GM12872 (cell line): ENCODE data around the gene ALOXE3.

Source experiments
- TF ChIP-seq, protein P1 (sequence below): IDR thresholded peaks from 3 replicates; pipeline ENCODE4 v1.5.1; 2011; ENCODE audit warnings: low read depth, mild to moderate bottlenecking, low read length, moderate library complexity; ENCODE audit not compliant: insufficient read depth

ALOXE3 gene

DNA sequence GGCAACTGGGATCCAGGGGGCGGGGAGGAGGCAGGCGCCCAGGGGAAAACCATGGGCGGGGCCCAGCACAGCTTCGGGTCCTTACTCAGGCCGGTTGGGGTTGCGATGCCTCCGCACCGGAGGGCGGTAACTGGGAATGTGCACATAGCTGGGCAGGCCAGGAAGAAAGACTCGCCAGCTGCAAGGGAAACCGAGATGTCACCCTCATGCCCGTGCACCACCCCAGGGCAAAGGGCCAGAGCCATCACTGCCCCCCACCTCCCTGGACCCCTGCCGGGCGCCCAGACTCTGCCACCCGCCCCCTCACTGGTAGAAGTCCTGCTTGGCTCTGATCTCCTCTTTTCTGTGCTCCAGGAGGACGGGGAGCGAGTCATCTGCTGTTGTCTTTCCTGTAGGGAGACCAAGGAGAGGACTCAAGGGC is 37.5 kb downstream of the ALOXE3 start:
- TF ChIP-seq, protein P1, sequence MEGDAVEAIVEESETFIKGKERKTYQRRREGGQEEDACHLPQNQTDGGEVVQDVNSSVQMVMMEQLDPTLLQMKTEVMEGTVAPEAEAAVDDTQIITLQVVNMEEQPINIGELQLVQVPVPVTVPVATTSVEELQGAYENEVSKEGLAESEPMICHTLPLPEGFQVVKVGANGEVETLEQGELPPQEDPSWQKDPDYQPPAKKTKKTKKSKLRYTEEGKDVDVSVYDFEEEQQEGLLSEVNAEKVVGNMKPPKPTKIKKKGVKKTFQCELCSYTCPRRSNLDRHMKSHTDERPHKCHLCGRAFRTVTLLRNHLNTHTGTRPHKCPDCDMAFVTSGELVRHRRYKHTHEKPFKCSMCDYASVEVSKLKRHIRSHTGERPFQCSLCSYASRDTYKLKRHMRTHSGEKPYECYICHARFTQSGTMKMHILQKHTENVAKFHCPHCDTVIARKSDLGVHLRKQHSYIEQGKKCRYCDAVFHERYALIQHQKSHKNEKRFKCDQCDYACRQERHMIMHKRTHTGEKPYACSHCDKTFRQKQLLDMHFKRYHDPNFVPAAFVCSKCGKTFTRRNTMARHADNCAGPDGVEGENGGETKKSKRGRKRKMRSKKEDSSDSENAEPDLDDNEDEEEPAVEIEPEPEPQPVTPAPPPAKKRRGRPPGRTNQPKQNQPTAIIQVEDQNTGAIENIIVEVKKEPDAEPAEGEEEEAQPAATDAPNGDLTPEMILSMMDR, result no peak

DNA sequence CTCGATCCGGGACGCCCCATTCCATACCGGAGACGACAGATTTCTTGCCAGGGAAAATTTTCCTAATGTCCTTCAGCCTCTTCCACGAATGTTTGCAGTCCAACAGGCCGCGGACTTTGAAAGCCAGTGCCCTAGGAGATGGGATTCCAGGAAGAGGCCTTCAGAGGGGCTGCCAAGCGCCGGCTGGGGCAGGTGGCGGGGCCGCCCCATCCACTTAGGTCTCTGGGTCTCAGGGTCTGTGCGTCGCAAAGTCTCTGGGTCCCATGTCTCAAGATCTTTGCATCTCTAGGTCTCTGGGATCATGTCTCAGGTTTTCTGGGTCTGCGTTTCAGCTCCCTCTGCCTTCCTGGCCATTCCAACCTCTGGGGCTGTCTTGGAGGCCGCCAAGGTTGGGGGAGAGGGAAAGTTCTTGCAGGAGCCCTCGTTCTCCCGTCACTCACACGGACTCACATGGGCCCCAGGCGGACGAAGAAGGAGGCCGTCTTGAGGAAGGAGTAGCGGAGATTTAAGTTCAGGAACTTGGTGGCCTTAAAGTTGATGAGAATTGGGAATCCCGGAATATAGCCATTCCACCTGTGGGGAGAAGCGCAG is 38.0 kb downstream of the ALOXE3 start:
- TF ChIP-seq, protein P1, result no peak

DNA sequence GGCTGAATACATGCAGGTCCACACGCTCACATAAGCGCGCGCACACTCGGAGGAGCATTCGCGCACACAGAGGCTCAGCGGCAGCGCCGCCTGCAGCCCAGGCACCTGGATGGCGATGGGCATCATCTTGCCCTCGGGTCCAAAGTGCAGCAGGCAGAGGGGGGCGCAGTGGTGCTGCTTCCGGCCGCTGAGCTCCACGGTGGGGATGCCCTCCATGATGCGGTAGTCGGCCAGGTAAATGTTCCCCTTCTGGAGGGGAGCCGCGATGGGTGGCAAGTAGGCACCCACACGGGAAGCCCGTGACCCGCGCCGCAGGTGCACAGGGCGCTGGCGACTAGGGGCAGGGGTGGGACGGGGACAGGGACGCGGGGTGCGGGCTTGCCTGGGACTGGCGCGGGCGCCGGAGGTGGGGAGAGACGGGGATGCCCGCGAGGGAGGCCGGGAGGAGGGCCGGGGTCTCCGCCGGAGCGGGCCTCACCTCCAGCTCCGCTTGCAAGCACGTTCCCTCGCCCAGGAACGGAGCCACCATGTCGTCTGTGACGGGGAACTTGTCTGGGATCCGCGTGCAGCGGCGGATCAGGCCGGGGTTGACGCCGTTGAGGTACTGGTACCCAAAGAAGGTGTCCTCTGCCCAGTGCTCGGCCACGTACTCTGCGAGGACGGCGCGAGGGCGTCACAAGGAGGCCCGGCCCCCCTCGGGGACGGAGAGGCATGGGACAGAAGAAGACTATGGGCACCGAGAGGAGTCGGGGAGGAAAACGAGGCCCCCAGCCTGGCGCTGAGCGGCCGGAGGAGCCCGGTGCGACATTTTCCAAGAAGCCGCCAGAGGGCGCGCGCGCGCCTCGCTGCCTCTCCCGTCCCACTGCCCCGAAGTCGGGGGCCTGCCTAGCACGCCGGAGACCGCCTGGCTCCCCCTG is 38.8 kb downstream of the ALOXE3 start:
- TF ChIP-seq, protein P1, result peak; percentile 92

DNA sequence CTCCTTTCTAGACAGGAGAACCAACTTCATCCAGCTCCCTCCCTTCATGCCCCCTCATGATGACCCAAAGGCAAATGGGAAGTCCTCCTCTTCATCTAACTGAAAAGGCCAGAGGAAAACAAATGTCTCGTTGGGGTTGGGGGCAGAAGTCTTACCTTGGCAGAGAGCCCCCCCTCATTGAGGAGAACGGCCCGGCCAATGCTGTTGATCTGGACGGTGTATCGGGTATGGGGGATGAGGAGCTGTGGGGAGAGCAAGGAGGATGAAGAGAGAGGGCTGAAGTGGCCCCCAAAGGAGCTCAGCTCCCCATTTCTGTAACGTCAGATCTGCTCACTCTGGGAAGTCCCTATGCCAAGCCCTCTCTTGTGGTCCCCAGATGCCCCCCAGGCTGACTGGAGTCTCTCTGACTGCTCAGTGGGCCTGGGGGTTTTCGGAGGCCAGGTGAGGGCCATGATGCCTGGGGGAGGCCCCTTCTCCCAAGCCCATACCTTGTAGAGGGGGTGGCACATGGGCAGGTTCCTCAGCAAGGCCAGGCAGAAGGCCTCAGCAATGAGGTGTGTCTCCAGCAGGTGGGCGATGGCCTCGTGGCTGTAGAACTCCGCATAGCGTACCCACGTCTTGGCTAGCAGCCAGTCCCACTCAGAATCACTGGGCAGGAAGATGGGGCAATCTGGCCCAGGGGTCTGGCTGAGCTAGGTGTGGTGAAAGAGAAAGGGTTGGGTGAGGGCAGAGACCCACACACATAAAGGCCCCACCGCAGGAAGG is 41.6 kb downstream of the ALOXE3 start:
- TF ChIP-seq, protein P1, result no peak

DNA sequence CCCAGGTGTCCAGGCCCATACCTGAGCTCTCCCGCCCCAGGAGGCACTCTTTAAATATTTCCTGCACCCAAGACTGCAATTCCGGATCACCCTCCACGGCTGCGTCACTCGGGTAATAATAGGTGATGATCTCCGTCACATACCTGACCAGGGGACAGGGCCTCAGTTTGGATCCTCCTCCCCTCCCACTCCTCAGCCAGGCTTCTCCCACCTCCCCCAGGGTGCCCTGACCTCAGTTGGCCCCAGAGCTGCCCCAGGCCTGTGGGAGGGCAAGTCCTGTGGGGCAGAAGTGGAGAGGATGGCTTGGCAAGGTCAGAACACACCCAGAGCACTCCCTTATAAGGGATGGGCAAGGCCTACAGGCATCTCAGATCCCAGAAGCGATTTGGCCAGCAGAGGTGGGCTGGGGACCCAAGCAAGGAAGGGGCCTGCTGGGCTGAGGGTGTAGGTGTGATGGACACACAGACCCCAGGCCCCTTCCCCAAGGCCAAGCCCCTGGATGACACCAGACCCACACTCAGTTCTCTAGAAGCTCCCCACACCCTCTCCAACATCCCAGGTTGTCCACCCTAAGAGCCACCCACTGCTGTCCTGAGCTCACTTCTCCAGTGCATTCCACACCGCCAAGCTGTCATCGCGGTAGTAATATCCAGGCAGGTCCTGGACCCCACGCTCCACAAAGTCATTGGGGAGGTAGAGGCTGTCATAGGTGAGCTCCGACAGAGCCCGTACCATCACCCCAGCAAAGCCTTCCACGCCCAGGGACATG is 42.6 kb downstream of the ALOXE3 start:
- TF ChIP-seq, protein P1, result no peak

DNA sequence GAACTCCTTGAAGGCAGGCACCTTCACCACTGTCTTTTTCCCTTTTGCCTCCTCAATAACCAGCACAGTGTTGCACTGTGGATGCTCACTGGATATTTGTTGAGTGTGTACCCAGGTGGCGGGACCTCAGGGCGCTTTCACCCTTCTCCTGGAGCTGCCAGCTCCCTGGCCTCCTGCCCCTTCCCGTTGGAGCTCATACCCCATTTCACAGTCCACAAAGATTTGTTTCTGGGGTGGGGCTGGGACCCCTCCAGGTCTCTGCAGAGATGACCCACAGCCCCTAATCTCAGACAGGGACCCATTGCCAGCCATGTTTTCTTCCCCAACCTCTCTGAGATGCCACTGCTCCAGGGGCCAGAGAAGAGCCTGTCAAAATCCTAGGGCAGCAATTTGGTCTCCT is 43.2 kb downstream of the ALOXE3 start:
- TF ChIP-seq, protein P1, result no peak

DNA sequence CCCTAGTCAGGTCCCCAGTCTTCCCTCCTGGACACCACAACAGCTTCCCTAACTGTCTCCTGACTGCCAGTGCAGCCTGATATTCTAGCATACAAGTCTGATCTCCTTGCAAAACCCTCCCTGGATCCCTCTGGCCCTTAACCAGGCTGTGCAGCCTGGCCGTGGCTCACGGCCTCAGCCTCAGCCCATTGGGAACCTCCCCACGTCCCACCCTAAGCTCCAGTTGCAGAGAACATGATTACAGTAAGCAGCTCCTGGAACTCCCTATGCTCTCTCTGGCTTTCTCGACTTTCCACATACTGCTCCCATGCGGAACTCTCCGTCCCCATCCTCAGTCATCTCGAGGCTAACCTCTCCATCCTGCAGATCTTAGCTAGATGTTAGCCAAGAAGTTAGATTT is 43.8 kb downstream of the ALOXE3 start:
- TF ChIP-seq, protein P1, result no peak
